ENCODE measurements around the gene IFT22. TPM values are rescaled to one million over a fixed set of nuclear protein-coding genes. Genes with fewer than 3 reads are reported as not detected.

Gene IFT22
- total RNA-seq = 10 to 100 TPM; 36.1 to 66.0 TPM
- 10 to 100 TPM; 59.8 to 64.4 TPM for polyA plus RNA-seq (ENCODE audit: insufficient read length in 2 of 2)
- long read RNA-seq, donor 1, transcript IFT22-201 (5 exons, 1,130 nt) = major isoform, 14 of 25 reads
- long read RNA-seq, donor 1, partial matches to known transcripts = 0 of 25 reads
- long read RNA-seq, donor 1, other reads (novel, unspliced or antisense) = 0 of 25 reads
- long read RNA-seq, donor 2, transcript IFT22-201 (5 exons, 1,130 nt) = major isoform, 7 of 11 reads
- long read RNA-seq, donor 2, partial matches to known transcripts = 0 of 11 reads
- long read RNA-seq, donor 2, other reads (novel, unspliced or antisense) = 0 of 11 reads
- long read RNA-seq, donor 3, transcript IFT22-209 (4 exons, 917 nt) = minor isoform, 5 of 15 reads
- long read RNA-seq, donor 3, transcript IFT22-201 (5 exons, 1,130 nt) = major isoform, 8 of 15 reads
- long read RNA-seq, donor 3, partial matches to known transcripts = 0 of 15 reads
- long read RNA-seq, donor 3, other reads (novel, unspliced or antisense) = 0 of 15 reads
- long read RNA-seq, donor 4, transcript IFT22-209 (4 exons, 917 nt) = minor isoform, 6 of 31 reads
- long read RNA-seq, donor 4, transcript IFT22-201 (5 exons, 1,130 nt) = major isoform, 23 of 31 reads
- long read RNA-seq, donor 4, partial matches to known transcripts = 0 of 31 reads
- long read RNA-seq, donor 4, other reads (novel, unspliced or antisense) = 0 of 31 reads

DNA sequence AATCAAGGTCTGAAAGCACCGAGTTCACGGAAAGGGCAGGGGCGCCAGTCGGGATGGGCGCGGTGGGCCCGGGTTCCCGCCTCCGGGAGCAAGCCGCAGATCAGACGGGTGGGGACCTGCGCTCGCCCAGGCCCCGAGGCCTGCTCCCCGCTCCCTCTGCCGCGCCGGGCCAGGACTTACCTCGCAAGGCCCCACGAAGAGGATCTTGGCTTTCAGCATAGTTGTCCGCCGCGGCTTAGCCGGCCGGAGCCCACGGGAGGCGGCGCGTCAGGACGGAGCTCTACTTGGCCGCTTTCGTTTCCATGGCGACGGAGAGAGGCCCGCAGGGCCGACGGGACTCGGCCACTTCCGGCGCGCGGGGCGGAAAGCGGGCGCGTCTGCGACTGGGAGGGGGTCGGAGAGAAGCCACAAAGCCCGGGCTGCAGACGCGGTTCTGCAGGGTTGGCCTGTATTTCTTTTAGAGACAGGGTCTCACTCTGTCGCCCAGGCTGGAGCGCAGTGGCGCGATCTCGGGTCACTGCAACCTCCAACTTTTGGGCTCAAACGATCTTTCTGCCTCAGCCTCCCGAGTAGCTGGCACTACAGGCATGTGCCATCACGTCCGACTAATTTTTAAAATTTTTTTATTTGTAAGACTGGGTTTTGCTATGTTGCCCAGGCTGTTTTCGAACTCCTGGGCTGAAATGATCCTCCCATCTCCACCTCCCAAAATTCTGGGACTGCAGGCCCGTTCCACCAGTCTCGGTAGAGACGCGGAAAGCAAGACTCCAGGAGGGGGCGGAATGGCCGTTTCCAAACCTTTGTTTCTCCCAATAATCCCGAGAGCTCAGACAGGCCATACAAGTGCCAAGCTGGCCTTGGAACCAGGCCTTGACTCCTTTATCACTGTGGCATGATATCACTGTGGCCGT is at the start of gene IFT22:
IFT22 (minus strand) TSS at position 322 of the 911 bp plus-strand sequence; CDS start at position 219, 103 bp downstream.
- H3K27me3 ChIP-seq (ENCODE audit: control insufficient read depth, insufficient read depth, low read length) = no peaks in the 10 kb centered on the region
- peaks cover 12% of the 10 kb centered on the region for H3K4me1 ChIP-seq (ENCODE audit: control insufficient read depth, insufficient read depth, low read length)
- under 1% methylated on average over 59 of the region's 69 CpGs for WGBS (ENCODE audit: insufficient coverage)
- DNase-seq (ENCODE audit: low read depth in 4 of 6, low spot score in 6 of 6) = peak; percentile 83 to 99 (median 93)
- H3K36me3 ChIP-seq (ENCODE audit: control insufficient read depth, insufficient read depth, low read length) = peaks cover 24% of the 10 kb centered on the region
- peak within 1 kb of the TSS; percentile 73 for H3K4me3 ChIP-seq (ENCODE audit: low read depth, low read length)
- H3K27ac ChIP-seq (ENCODE audit: low read depth, low read length) = peak within 1 kb of the TSS; percentile 89
- no peaks in the 10 kb centered on the region for H3K9me3 ChIP-seq (ENCODE audit: control insufficient read depth, insufficient read depth, low read length)

- Histone ChIP-seq H3K27me3 (ENCODE audit: control insufficient read depth, insufficient read depth, low read length) (no peaks in the 10 kb centered on the region), H3K9me3 (ENCODE audit: control insufficient read depth, insufficient read depth, low read length) (no peaks in the 10 kb centered on the region), H3K4me1 (ENCODE audit: control insufficient read depth, insufficient read depth, low read length) (peaks cover 18% of the 10 kb centered on the region), H3K4me3 (ENCODE audit: low read depth, low read length) (no peak overlapping the region), H3K27ac (ENCODE audit: low read depth, low read length) (no peak overlapping the region), H3K36me3 (ENCODE audit: control insufficient read depth, insufficient read depth, low read length) (no peaks in the 10 kb centered on the region)
- WGBS (ENCODE audit: insufficient coverage) = 83% methylated on average over 5 of the region's 5 CpGs
- DNase-seq (ENCODE audit: low read depth in 4 of 6, low spot score in 6 of 6) = no peak
Measured at GRCh38 chr7:101370836-101371235, 49.2 kb upstream of the IFT22 start.

DNA sequence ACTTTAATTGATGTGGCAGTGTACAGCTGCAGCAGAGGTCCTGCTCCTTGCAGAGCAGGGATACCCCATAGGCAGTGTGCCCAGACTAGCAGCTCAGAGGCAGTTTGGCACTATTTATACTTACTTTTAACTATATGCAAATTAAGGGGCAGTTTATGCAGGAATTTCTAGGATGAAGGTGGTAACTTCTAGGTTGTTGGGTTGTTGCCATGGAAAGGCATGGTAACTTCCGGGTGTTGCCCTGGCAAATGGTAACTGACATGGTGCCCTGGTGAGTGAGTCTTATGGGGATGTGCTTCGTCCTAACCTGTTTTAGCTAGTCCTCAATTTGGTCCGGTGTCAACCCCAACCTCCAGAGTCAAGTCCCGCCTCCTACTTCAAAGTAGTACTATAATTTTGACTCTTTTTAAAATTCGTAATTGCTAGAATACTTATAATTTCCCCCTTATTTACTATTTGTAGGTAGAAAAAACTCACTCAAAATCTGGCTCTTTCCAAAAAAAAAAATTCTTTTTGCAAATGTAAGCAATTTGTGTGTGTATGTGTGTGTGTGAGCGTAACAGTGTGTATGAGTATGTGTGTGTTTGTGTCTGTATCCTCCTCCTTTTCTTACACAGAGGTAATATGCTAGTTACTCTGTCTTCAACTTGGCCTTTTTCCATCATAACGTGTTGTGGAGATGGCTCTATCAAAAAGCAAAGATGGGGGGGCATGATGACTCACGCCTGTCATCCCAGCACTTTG is 47.0 kb upstream of the IFT22 start:
- no peak for DNase-seq (ENCODE audit: low read depth in 4 of 6, low spot score in 6 of 6)
- Histone ChIP-seq H3K4me1 (ENCODE audit: control insufficient read depth, insufficient read depth, low read length) (peaks cover 20% of the 10 kb centered on the region), H3K9me3 (ENCODE audit: control insufficient read depth, insufficient read depth, low read length) (no peaks in the 10 kb centered on the region), H3K27me3 (ENCODE audit: control insufficient read depth, insufficient read depth, low read length) (no peaks in the 10 kb centered on the region), H3K27ac (ENCODE audit: low read depth, low read length) (no peak overlapping the region), H3K36me3 (ENCODE audit: control insufficient read depth, insufficient read depth, low read length) (no peaks in the 10 kb centered on the region), H3K4me3 (ENCODE audit: low read depth, low read length) (no peak overlapping the region)
- 60% methylated on average over 1 of the region's 8 CpGs for WGBS (ENCODE audit: insufficient coverage)

GRCh38 chr7:101367676-101368075 is 46.1 kb upstream of the IFT22 start:
- DNase-seq (ENCODE audit: low read depth in 4 of 6, low spot score in 6 of 6) = no peak
- no CpG with 5 or more reads among the region's 1 CpG for WGBS (ENCODE audit: insufficient coverage)
- Histone ChIP-seq H3K36me3 (ENCODE audit: control insufficient read depth, insufficient read depth, low read length) (no peaks in the 10 kb centered on the region), H3K9me3 (ENCODE audit: control insufficient read depth, insufficient read depth, low read length) (no peaks in the 10 kb centered on the region), H3K4me3 (ENCODE audit: low read depth, low read length) (no peak overlapping the region), H3K27ac (ENCODE audit: low read depth, low read length) (no peak overlapping the region), H3K27me3 (ENCODE audit: control insufficient read depth, insufficient read depth, low read length) (no peaks in the 10 kb centered on the region), H3K4me1 (ENCODE audit: control insufficient read depth, insufficient read depth, low read length) (peaks cover 12% of the 10 kb centered on the region)

DNA sequence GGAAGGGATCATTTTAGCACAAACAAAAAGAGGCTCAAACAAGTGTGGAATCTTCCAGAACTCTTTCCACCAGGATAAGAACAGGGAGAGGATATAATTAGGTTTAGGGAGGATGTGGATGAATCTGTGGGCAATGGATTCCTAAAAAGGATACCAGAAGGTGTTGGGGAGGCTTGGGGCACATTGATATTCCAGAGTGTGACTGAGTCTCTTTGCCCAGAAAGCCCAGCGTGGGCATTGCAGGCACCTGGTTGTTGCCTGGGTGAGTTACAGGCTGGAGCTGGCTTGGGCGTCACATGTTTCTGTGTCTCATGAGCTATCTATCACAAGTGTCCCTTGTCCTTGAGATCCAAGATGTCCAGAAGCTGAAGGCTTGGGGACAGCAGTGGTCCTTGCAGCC is 44.3 kb upstream of the IFT22 start:
- H3K4me3 ChIP-seq (ENCODE audit: low read depth, low read length) = no peak overlapping the region
- no peaks in the 10 kb centered on the region for H3K36me3 ChIP-seq (ENCODE audit: control insufficient read depth, insufficient read depth, low read length)
- no peak overlapping the region for H3K27ac ChIP-seq (ENCODE audit: low read depth, low read length)
- DNase-seq (ENCODE audit: low read depth in 4 of 6, low spot score in 6 of 6) = no peak
- H3K9me3 ChIP-seq (ENCODE audit: control insufficient read depth, insufficient read depth, low read length) = no peaks in the 10 kb centered on the region
- WGBS (ENCODE audit: insufficient coverage) = 97% methylated on average over 2 of the region's 2 CpGs
- H3K4me1 ChIP-seq (ENCODE audit: control insufficient read depth, insufficient read depth, low read length) = peaks cover 18% of the 10 kb centered on the region
- peaks cover 2% of the 10 kb centered on the region for H3K27me3 ChIP-seq (ENCODE audit: control insufficient read depth, insufficient read depth, low read length)

- H3K27me3 ChIP-seq (ENCODE audit: control insufficient read depth, insufficient read depth, low read length) = peaks cover 2% of the 10 kb centered on the region
Measured at GRCh38 chr7:101363734-101364374, 42.2 kb upstream of the IFT22 start.

DNA sequence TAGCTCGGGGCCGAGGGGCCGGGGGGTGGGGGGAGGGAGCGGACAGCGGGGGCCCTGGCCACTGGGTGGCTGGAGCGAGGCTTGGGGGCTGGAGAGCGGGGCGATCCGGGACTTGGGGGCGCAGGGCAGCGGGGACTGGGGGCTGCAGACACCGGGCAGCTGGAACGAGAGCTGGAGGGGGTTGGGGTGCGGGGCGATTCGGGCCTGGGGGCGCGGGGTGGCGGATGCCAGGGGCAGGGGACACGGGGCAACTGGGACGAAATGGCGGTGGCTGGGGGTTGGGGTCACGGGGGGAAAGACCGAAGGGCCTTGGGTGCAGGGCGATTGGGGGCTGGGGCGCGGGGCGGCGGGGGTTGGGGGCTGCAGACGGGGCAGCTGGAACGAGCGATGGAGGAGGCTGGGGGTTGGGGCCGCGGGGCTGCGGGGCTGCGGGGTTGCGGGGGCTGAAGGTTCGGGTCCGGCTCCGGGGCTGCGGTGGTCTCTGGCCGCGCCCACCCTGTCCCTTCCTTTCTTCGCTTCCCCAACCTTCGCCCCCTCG is 41.7 kb upstream of the IFT22 start:
- Histone ChIP-seq H3K27me3 (ENCODE audit: control insufficient read depth, insufficient read depth, low read length) (peaks cover 2% of the 10 kb centered on the region), H3K4me1 (ENCODE audit: control insufficient read depth, insufficient read depth, low read length) (peaks cover 18% of the 10 kb centered on the region), H3K4me3 (ENCODE audit: low read depth, low read length) (peak overlapping the region; percentile 53), H3K9me3 (ENCODE audit: control insufficient read depth, insufficient read depth, low read length) (no peaks in the 10 kb centered on the region), H3K27ac (ENCODE audit: low read depth, low read length) (no peak overlapping the region), H3K36me3 (ENCODE audit: control insufficient read depth, insufficient read depth, low read length) (no peaks in the 10 kb centered on the region)
- no peak for DNase-seq (ENCODE audit: low read depth in 4 of 6, low spot score in 6 of 6)
- 0% methylated on average over 33 of the region's 46 CpGs for WGBS (ENCODE audit: insufficient coverage)

More at GRCh38 chr7:101363734-101364374, 42.2 kb upstream of the IFT22 start:
- H3K9me3 ChIP-seq (ENCODE audit: control insufficient read depth, insufficient read depth, low read length) = no peaks in the 10 kb centered on the region
- H3K4me1 ChIP-seq (ENCODE audit: control insufficient read depth, insufficient read depth, low read length) = peaks cover 18% of the 10 kb centered on the region
- under 1% methylated on average over 50 of the region's 52 CpGs for WGBS (ENCODE audit: insufficient coverage)
- H3K27ac ChIP-seq (ENCODE audit: low read depth, low read length) = no peak overlapping the region
- DNase-seq (ENCODE audit: low read depth in 4 of 6, low spot score in 6 of 6) = peak in 4 of 6 donors; percentile 44 to 93 (median 79)
- peak overlapping the region; percentile 53 for H3K4me3 ChIP-seq (ENCODE audit: low read depth, low read length)
- H3K36me3 ChIP-seq (ENCODE audit: control insufficient read depth, insufficient read depth, low read length) = no peaks in the 10 kb centered on the region

DNA sequence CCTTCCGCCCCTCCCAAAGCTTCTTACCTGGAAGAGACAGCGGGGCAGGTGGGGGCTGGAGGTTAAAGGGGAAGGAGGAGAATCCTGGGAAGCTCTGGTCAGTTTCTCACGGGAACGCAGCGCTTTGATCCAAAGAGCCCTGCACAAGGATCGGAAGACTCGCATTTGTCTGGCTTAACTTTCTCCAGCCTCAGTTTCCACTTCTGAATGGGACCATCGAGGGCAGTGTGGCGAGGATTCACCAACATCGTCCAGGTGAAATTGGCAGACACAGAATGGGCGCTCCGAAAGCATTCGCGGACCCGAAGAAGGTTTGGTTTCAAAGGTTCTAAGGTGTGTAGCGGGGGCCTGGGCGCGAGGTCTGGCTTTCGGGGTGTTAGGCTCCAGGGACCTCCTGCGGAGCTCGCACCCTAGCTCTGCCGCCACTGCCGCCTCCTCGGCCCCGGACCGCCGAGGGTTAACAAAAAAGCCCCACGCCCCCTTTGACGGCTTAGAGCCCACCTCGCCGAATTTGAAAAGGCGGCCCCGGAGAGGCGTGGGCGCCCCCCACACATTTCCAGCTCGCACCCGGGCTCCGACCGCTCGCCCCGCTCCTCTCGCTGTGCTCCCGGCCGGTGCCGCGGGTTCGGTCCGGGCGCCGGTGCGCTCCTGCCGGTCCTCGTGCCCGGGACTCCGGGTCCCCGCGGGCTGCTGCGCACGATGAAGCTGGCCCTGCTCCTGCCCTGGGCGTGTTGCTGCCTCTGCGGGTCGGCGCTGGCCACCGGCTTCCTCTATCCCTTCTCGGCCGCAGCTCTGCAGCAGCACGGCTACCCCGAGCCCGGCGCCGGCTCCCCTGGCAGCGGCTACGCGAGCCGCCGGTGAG is 41.0 kb upstream of the IFT22 start, which contains the start of gene COL26A1:
COL26A1 (plus strand) TSS at position 542 of the 862 bp plus-strand sequence; CDS start at position 700, 158 bp downstream.
- no peaks in the 10 kb centered on the region for H3K9me3 ChIP-seq (ENCODE audit: control insufficient read depth, insufficient read depth, low read length)
- no peak within 1 kb of the TSS for H3K27ac ChIP-seq (ENCODE audit: low read depth, low read length)
- 4% methylated on average over 69 of the region's 76 CpGs for WGBS (ENCODE audit: insufficient coverage)
- peaks cover 18% of the 10 kb centered on the region for H3K4me1 ChIP-seq (ENCODE audit: control insufficient read depth, insufficient read depth, low read length)
- peak within 1 kb of the TSS; percentile 53 for H3K4me3 ChIP-seq (ENCODE audit: low read depth, low read length)
- H3K36me3 ChIP-seq (ENCODE audit: control insufficient read depth, insufficient read depth, low read length) = no peaks in the 10 kb centered on the region
- H3K27me3 ChIP-seq (ENCODE audit: control insufficient read depth, insufficient read depth, low read length) = peaks cover 2% of the 10 kb centered on the region
- DNase-seq (ENCODE audit: low read depth in 4 of 6, low spot score in 6 of 6) = peak in 2 of 6 donors; percentile 63 to 80
